ENCODE results near the gene GSN.

Gene GSN

GRCh38 chr9:121298016-121298538, 30.1 kb downstream of the GSN start:
- H3K4me3 ChIP-seq (ENCODE audit: low read length), result no peak overlapping the region
- no peak for DNase-seq (ENCODE audit: low read depth, low spot score)

- no peak for DNase-seq (ENCODE audit: low read depth, low spot score)
- H3K4me3 ChIP-seq (ENCODE audit: low read length), result peak overlapping the region; percentile 46
Measured at GRCh38 chr9:121298689-121299466, 30.9 kb downstream of the GSN start.

- H3K4me3 ChIP-seq (ENCODE audit: low read length), result peak overlapping the region; percentile 46
Measured at GRCh38 chr9:121299467-121300282, 31.7 kb downstream of the GSN start.

GRCh38 chr9:121300283-121301119, 32.5 kb downstream of the GSN start:
- peak overlapping the region; percentile 46 for H3K4me3 ChIP-seq (ENCODE audit: low read length)

More at GRCh38 chr9:121299467-121300282, 31.7 kb downstream of the GSN start:
- DNase-seq (ENCODE audit: low read depth, low spot score), result no peak

GRCh38 chr9:121301881-121302286, 33.9 kb downstream of the GSN start:
- H3K4me3 ChIP-seq (ENCODE audit: low read length), result no peak overlapping the region
- DNase-seq (ENCODE audit: low read depth, low spot score), result no peak

More at GRCh38 chr9:121300283-121301119, 32.5 kb downstream of the GSN start:
- DNase-seq (ENCODE audit: low read depth, low spot score), result no peak

- no peak overlapping the region for H3K4me3 ChIP-seq (ENCODE audit: low read length)
- no peak for DNase-seq (ENCODE audit: low read depth, low spot score)
Measured at GRCh38 chr9:121302341-121302740, 34.4 kb downstream of the GSN start.

GRCh38 chr9:121302786-121303185, 34.8 kb downstream of the GSN start:
- no peak overlapping the region for H3K4me3 ChIP-seq (ENCODE audit: low read length)
- DNase-seq (ENCODE audit: low read depth, low spot score), result no peak

GRCh38 chr9:121303456-121304451, 35.8 kb downstream of the GSN start:
- no peak for DNase-seq (ENCODE audit: low read depth, low spot score)
- no peak overlapping the region for H3K4me3 ChIP-seq (ENCODE audit: low read length)

- DNase-seq (ENCODE audit: low read depth, low spot score), result no peak
- H3K4me3 ChIP-seq (ENCODE audit: low read length), result no peak overlapping the region
Measured at GRCh38 chr9:121304707-121305106, 36.7 kb downstream of the GSN start.

- no peak for DNase-seq (ENCODE audit: low read depth, low spot score)
Measured at GRCh38 chr9:121305269-121305994, 37.5 kb downstream of the GSN start.

GRCh38 chr9:121307976-121308375, 40.0 kb downstream of the GSN start:
- no peak for DNase-seq (ENCODE audit: low read depth, low spot score)

More at GRCh38 chr9:121305269-121305994, 37.5 kb downstream of the GSN start:
- no peak overlapping the region for H3K4me3 ChIP-seq (ENCODE audit: low read length)

GRCh38 chr9:121308765-121309164, 40.8 kb downstream of the GSN start:
- H3K4me3 ChIP-seq (ENCODE audit: low read length), result no peak overlapping the region
- DNase-seq (ENCODE audit: low read depth, low spot score), result no peak

More at GRCh38 chr9:121307976-121308375, 40.0 kb downstream of the GSN start:
- H3K4me3 ChIP-seq (ENCODE audit: low read length), result no peak overlapping the region

- no peak for DNase-seq (ENCODE audit: low read depth, low spot score)
- H3K4me3 ChIP-seq (ENCODE audit: low read length), result no peak overlapping the region
Measured at GRCh38 chr9:121309171-121309570, 41.2 kb downstream of the GSN start.

- no peak for DNase-seq (ENCODE audit: low read depth, low spot score)
Measured at GRCh38 chr9:121309833-121310425, 42.0 kb downstream of the GSN start.

GRCh38 chr9:121310571-121310970, 42.6 kb downstream of the GSN start:
- no peak overlapping the region for H3K4me3 ChIP-seq (ENCODE audit: low read length)
- DNase-seq (ENCODE audit: low read depth, low spot score), result no peak

More at GRCh38 chr9:121309833-121310425, 42.0 kb downstream of the GSN start:
- H3K4me3 ChIP-seq (ENCODE audit: low read length), result no peak overlapping the region

GRCh38 chr9:121312169-121312568, 44.2 kb downstream of the GSN start:
- H3K4me3 ChIP-seq (ENCODE audit: low read length), result no peak overlapping the region
- no peak for DNase-seq (ENCODE audit: low read depth, low spot score)
